Measurements from ENCODE around the gene PCTP.
A peak's percentile ranks its signal among the peaks of the same experiment; 100 is the strongest.

The PCTP gene

GRCh38 chr17:55710829-55711496, 39.9 kb upstream of the PCTP start:
- no peaks in the 10 kb centered on the region for H3K36me3 ChIP-seq
- H3K27me3 ChIP-seq: no peaks in the 10 kb centered on the region
- no peak for TF ChIP-seq Cebpa-rat (IDR thresholded peaks at IDR 0.05)
- no peaks in the 10 kb centered on the region for H3K9me3 ChIP-seq
- H3K4me2 ChIP-seq: no peak overlapping the region
- H3K9ac ChIP-seq: no peak overlapping the region
- H4K20me1 ChIP-seq: no peaks in the 10 kb centered on the region
- no peak overlapping the region for H3K4me3 ChIP-seq
- H3K27ac ChIP-seq: no peak overlapping the region
- H3K4me1 ChIP-seq: no peaks in the 10 kb centered on the region

GRCh38 chr17:55717432-55717831, 33.4 kb upstream of the PCTP start:
- no peak overlapping the region for H3K4me2 ChIP-seq
- H4K20me1 ChIP-seq: no peaks in the 10 kb centered on the region
- H3K27me3 ChIP-seq: no peaks in the 10 kb centered on the region
- no peak for TF ChIP-seq Cebpa-rat (IDR thresholded peaks at IDR 0.05)
- no peaks in the 10 kb centered on the region for H3K36me3 ChIP-seq
- H3K9me3 ChIP-seq: no peaks in the 10 kb centered on the region
- H3K4me3 ChIP-seq: no peak overlapping the region
- H3K9ac ChIP-seq: no peak overlapping the region
- no peak overlapping the region for H3K27ac ChIP-seq
- peaks cover 18% of the 10 kb centered on the region for H3K4me1 ChIP-seq

GRCh38 chr17:55717898-55718735, 32.7 kb upstream of the PCTP start:
- Histone ChIP-seq H4K20me1 (no peaks in the 10 kb centered on the region), H3K27me3 (no peaks in the 10 kb centered on the region), H3K36me3 (no peaks in the 10 kb centered on the region), H3K9me3 (no peaks in the 10 kb centered on the region), H3K4me3 (no peak overlapping the region), H3K9ac (no peak overlapping the region), H3K4me1 (peaks cover 25% of the 10 kb centered on the region), H3K27ac (no peak overlapping the region), H3K4me2 (no peak overlapping the region)
- TF ChIP-seq Cebpa-rat (IDR thresholded peaks at IDR 0.05): no peak

- no peak overlapping the region for H3K4me3 ChIP-seq
- peaks cover 41% of the 10 kb centered on the region for H3K4me1 ChIP-seq
- H4K20me1 ChIP-seq: no peaks in the 10 kb centered on the region
- no peak overlapping the region for H3K27ac ChIP-seq
- H3K9ac ChIP-seq: no peak overlapping the region
- H3K36me3 ChIP-seq: no peaks in the 10 kb centered on the region
- no peak for TF ChIP-seq Cebpa-rat (IDR thresholded peaks at IDR 0.05)
- H3K27me3 ChIP-seq: no peaks in the 10 kb centered on the region
- H3K4me2 ChIP-seq: peak overlapping the region; percentile 50
- H3K9me3 ChIP-seq: no peaks in the 10 kb centered on the region
Measured at GRCh38 chr17:55720919-55721836, 29.7 kb upstream of the PCTP start.

GRCh38 chr17:55722016-55722736, 28.7 kb upstream of the PCTP start:
- H3K4me3 ChIP-seq: peak overlapping the region; percentile 59

GRCh38 chr17:55722742-55723487, 27.9 kb upstream of the PCTP start, which contains the start of gene TMEM100:
TMEM100 (minus strand) TSS chr17:55722864; CDS start chr17:55721070, 1,794 bp downstream.
- peak within 1 kb of the TSS; percentile 59 for H3K4me3 ChIP-seq
- peak within 1 kb of the TSS; percentile 0; the same call in 1 of the 2 replicates for H3K9ac ChIP-seq
- no peaks in the 10 kb centered on the region for H3K9me3 ChIP-seq
- peaks cover 41% of the 10 kb centered on the region for H3K4me1 ChIP-seq
- peak within 1 kb of the TSS; percentile 68 for H3K4me2 ChIP-seq
- H3K27me3 ChIP-seq: no peaks in the 10 kb centered on the region
- H4K20me1 ChIP-seq: no peaks in the 10 kb centered on the region
- H3K27ac ChIP-seq: 0 out of 2 replicates have a peak within 1 kb of the TSS, but pooled peaks have one; percentile 0
- TF ChIP-seq Cebpa-rat (IDR thresholded peaks at IDR 0.05): no peak
- no peaks in the 10 kb centered on the region for H3K36me3 ChIP-seq

More at GRCh38 chr17:55722016-55722736, 28.7 kb upstream of the PCTP start:
- no peak overlapping the region for H3K27ac ChIP-seq
- peaks cover 41% of the 10 kb centered on the region for H3K4me1 ChIP-seq
- 0 out of 2 replicates have a peak overlapping the region, but pooled peaks have one; percentile 0 for H3K9ac ChIP-seq
- no peak for TF ChIP-seq Cebpa-rat (IDR thresholded peaks at IDR 0.05)
- H3K36me3 ChIP-seq: no peaks in the 10 kb centered on the region
- no peaks in the 10 kb centered on the region for H4K20me1 ChIP-seq
- H3K4me2 ChIP-seq: peak overlapping the region; percentile 68
- no peaks in the 10 kb centered on the region for H3K27me3 ChIP-seq
- no peaks in the 10 kb centered on the region for H3K9me3 ChIP-seq

GRCh38 chr17:55723488-55723848, 27.4 kb upstream of the PCTP start:
- Histone ChIP-seq H3K27ac (no peak overlapping the region), H3K4me1 (peaks cover 41% of the 10 kb centered on the region), H3K4me3 (peak overlapping the region; percentile 59), H3K9me3 (no peaks in the 10 kb centered on the region), H3K9ac (peak overlapping the region; percentile 0; the same call in 1 of the 2 replicates), H4K20me1 (no peaks in the 10 kb centered on the region), H3K36me3 (no peaks in the 10 kb centered on the region), H3K27me3 (no peaks in the 10 kb centered on the region), H3K4me2 (peak overlapping the region; percentile 68)
- TF ChIP-seq Cebpa-rat (IDR thresholded peaks at IDR 0.05): no peak

- no peaks in the 10 kb centered on the region for H3K9me3 ChIP-seq
- no peaks in the 10 kb centered on the region for H3K27me3 ChIP-seq
- H3K4me1 ChIP-seq: peaks cover 45% of the 10 kb centered on the region
- H4K20me1 ChIP-seq: no peaks in the 10 kb centered on the region
- no peaks in the 10 kb centered on the region for H3K36me3 ChIP-seq
- H3K4me2 ChIP-seq: no peak overlapping the region
- no peak for TF ChIP-seq Cebpa-rat (IDR thresholded peaks at IDR 0.05)
- no peak overlapping the region for H3K9ac ChIP-seq
- H3K4me3 ChIP-seq: no peak overlapping the region
- no peak overlapping the region for H3K27ac ChIP-seq
Measured at GRCh38 chr17:55726440-55726839, 24.4 kb upstream of the PCTP start.

Data from BLaER1 (cell line).